ENCODE measurements around the gene GAPDHS.

The GAPDHS gene

GRCh38 chr19:35525873-35526272 is 7.4 kb upstream of the GAPDHS start:
- H3K4me3 ChIP-seq (ENCODE audit: low read length) = no peak overlapping the region
- no peak for DNase-seq (ENCODE audit: low read depth)
- no peak for TF ChIP-seq CTCF (conservative IDR thresholded peaks at IDR 0.05; ENCODE audit: low read length)

GRCh38 chr19:35528218-35529038 is 4.8 kb upstream of the GAPDHS start, which contains the start of gene SBSN:
TSS of gene SBSN (minus strand) at chr19:35528311. CDS start at chr19:35528281, 30 bp downstream.
- no peak for TF ChIP-seq CTCF (conservative IDR thresholded peaks at IDR 0.05; ENCODE audit: low read length)
- DNase-seq (ENCODE audit: low read depth) = peak; percentile 80
- no peak within 1 kb of the TSS for H3K4me3 ChIP-seq (ENCODE audit: low read length)

GRCh38 chr19:35529241-35530218 is 3.7 kb upstream of the GAPDHS start:
- no peak for DNase-seq (ENCODE audit: low read depth)
- TF ChIP-seq CTCF (conservative IDR thresholded peaks at IDR 0.05; ENCODE audit: low read length) = no peak

GRCh38 chr19:35531291-35531690 is 2.0 kb upstream of the GAPDHS start:
- no peak overlapping the region for H3K4me3 ChIP-seq (ENCODE audit: low read length)
- no peak for TF ChIP-seq CTCF (conservative IDR thresholded peaks at IDR 0.05; ENCODE audit: low read length)
- DNase-seq (ENCODE audit: low read depth) = no peak

More at GRCh38 chr19:35529241-35530218, 3.7 kb upstream of the GAPDHS start:
- H3K4me3 ChIP-seq (ENCODE audit: low read length) = no peak overlapping the region

GRCh38 chr19:35533822-35534392 is 651 bp downstream of the GAPDHS start:
- peak; percentile 48 for DNase-seq (ENCODE audit: low read depth)
- TF ChIP-seq CTCF (conservative IDR thresholded peaks at IDR 0.05; ENCODE audit: low read length) = no peak
- no peak overlapping the region for H3K4me3 ChIP-seq (ENCODE audit: low read length)

GRCh38 chr19:35534803-35535480 is 1.7 kb downstream of the GAPDHS start:
- H3K4me3 ChIP-seq (ENCODE audit: low read length) = no peak overlapping the region
- DNase-seq (ENCODE audit: low read depth) = no peak
- TF ChIP-seq CTCF (conservative IDR thresholded peaks at IDR 0.05; ENCODE audit: low read length) = no peak
